OCI-LY7 (cell line): ENCODE results near the gene ADGRL2. TPM values are rescaled to one million over a fixed set of nuclear protein-coding genes. Genes with fewer than 3 reads are reported as not detected.

ENCODE experiments used
- BruUV-seq: library from RNA; stranded (reverse); fragments of 400-500 nt; replicated peaks from 2 replicates; lab custom pipeline; 2021; lab: Mats Ljungman, UMichigan
- CTCF ChIA-PET: fragments of 300-600 bp; sonication (Branson Sonifier 250); formaldehyde crosslinking; loops from one replicate; lab custom pipeline; 2022; ENCODE audit warnings: antibody characterized with exemption; ENCODE audit not compliant: unreplicated experiment; lab: Charles Lee
- POLR2A ChIA-PET: fragments of 300-600 bp; sonication (Branson Sonifier 250); formaldehyde crosslinking; loops from one replicate; lab custom pipeline; 2022; ENCODE audit warnings: antibody characterized with exemption; lab: Charles Lee
- DNase-seq: peaks from one replicate; pipeline ENCODE4 v3.0.0-alpha.2; 2015; ENCODE audit warnings: low spot score
- H2AFZ ChIP-seq: fragments of 200-600 bp; sonication (generic), shearing (Covaris generic); 2 replicates; pipeline ENCODE4 v1.6.1; 2014; ENCODE audit warnings: mild to moderate bottlenecking, antibody characterized with exemption, low read length, moderate library complexity
- H3K27ac ChIP-seq: fragments of 200-600 bp; sonication (generic); 2 replicates; pipeline ENCODE4 v1.5.1; 2014; ENCODE audit warnings: mixed run types, low read depth, mild to moderate bottlenecking, moderate library complexity, low read length, inconsistent platforms; ENCODE audit not compliant: poor library complexity, severe bottlenecking
- H3K36me3 ChIP-seq: fragments of 200-600 bp; sonication (generic); 2 replicates; pipeline ENCODE4 v1.6.1; 2014; ENCODE audit warnings: mild to moderate bottlenecking, antibody characterized with exemption, low read length, moderate library complexity, mixed read lengths; ENCODE audit not compliant: insufficient read depth
- H3K4me1 ChIP-seq: fragments of 200-600 bp; sonication (generic); 2 replicates; pipeline ENCODE4 v1.5.1; 2014; ENCODE audit warnings: mild to moderate bottlenecking, low read length; ENCODE audit not compliant: insufficient read depth, poor library complexity, severe bottlenecking
- H3K4me2 ChIP-seq: fragments of 200-600 bp; sonication (generic); 2 replicates; pipeline ENCODE4 v1.6.1; 2014; ENCODE audit warnings: mild to moderate bottlenecking, low read length
- H3K4me3 ChIP-seq: fragments of 200-600 bp; sonication (generic); 2 replicates; pipeline ENCODE4 v1.5.1; 2014; ENCODE audit warnings: mild to moderate bottlenecking, low read depth, low read length; ENCODE audit not compliant: poor library complexity, severe bottlenecking
- H3K79me2 ChIP-seq: fragments of 200-600 bp; sonication (generic); 2 replicates; pipeline ENCODE4 v1.6.1; 2016; ENCODE audit warnings: low read depth, mild to moderate bottlenecking, low read length, moderate library complexity, mixed read lengths; ENCODE audit not compliant: insufficient read depth
- H3K9me2 ChIP-seq: fragments of 200-600 bp; sonication (generic); 2 replicates; pipeline ENCODE4 v1.6.1; 2016; ENCODE audit warnings: mild to moderate bottlenecking, low read length, mixed read lengths; ENCODE audit not compliant: insufficient read depth
- H3K9me3 ChIP-seq: fragments of 200-600 bp; sonication (generic); 2 replicates; pipeline ENCODE4 v1.6.1; 2014; ENCODE audit warnings: mild to moderate bottlenecking, mixed run types, low read length, mixed read lengths
- H4K20me1 ChIP-seq: fragments of 200-600 bp; sonication (generic); 2 replicates; pipeline ENCODE4 v1.6.1; 2014; ENCODE audit warnings: mild to moderate bottlenecking, antibody characterized with exemption, low read length, moderate library complexity, mixed read lengths; ENCODE audit not compliant: insufficient read depth
- EZH2phosphoT487 ChIP-seq: fragments of 200-600 bp; sonication (generic); IDR thresholded peaks from 2 replicates; pipeline ENCODE4 v1.6.1; 2018; ENCODE audit warnings: low read depth, borderline replicate concordance, mild to moderate bottlenecking, mixed run types, antibody characterized with exemption, low read length, moderate library complexity, mixed read lengths
- intact Hi-C: fragments of 100-400 bp; cut with micrococcal nuclease; formaldehyde crosslinking; loops from one replicate; pipeline ENCODE4 v1.10.0; 2022; ENCODE audit not compliant: unreplicated experiment
- total RNA-seq, 2 experiments: library from RNA; depleted of rRNA in 1 of 2; stranded (reverse); fragments of >200 nt in 1 of 2; shearing (Covaris generic) in 1 of 2; gene quantifications; 2 replicates each; pipeline ENCODE4 v1.2.3, GENCODE V29; 2014 to 2022
- TF ChIP-seq, protein P1 (sequence below): fragments of 200-600 bp; sonication (generic); conservative IDR thresholded peaks from 2 replicates; pipeline ENCODE4 v1.5.1; 2014; ENCODE audit warnings: mild to moderate bottlenecking, antibody characterized with exemption, low read length, moderate library complexity, mixed read lengths

Gene ADGRL2
- total RNA-seq, 2 experiments from 2014 or later: not detected

DNA sequence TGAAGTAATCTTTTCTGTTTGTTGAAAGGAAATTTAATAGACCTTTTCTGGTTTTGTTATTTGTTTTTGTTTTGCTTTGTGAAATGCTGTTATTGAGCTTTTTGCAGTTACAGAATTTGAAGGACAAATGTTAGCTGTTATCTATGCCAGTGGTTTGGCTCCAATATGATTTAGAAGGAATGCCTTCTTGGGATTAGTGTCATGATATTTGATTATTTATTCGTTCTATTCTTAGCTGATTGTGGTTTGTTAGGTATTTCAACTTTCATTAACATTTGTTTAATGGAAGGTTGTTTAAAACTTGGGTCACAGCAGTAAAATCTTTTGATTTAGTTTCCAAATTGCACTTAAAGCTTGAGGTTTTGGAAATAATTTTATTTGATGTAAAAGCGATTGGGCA lies 33.5 kb downstream of the ADGRL2 start:
- intact Hi-C loops: no loop called here
- Histone ChIP-seq H3K4me3 (no peak overlapping the region), H4K20me1 (no peaks in the 10 kb centered on the region), H3K4me1 (no peaks in the 10 kb centered on the region), H3K27ac (no peak overlapping the region), H3K9me3 (no peaks in the 10 kb centered on the region), H3K36me3 (no peaks in the 10 kb centered on the region), H3K4me2 (no peak overlapping the region), H2AFZ (no peak overlapping the region), H3K9me2 (no peaks in the 10 kb centered on the region), H3K79me2 (no peaks in the 10 kb centered on the region)
- no peak for TF ChIP-seq EZH2phosphoT487
- TF ChIP-seq, protein P1, sequence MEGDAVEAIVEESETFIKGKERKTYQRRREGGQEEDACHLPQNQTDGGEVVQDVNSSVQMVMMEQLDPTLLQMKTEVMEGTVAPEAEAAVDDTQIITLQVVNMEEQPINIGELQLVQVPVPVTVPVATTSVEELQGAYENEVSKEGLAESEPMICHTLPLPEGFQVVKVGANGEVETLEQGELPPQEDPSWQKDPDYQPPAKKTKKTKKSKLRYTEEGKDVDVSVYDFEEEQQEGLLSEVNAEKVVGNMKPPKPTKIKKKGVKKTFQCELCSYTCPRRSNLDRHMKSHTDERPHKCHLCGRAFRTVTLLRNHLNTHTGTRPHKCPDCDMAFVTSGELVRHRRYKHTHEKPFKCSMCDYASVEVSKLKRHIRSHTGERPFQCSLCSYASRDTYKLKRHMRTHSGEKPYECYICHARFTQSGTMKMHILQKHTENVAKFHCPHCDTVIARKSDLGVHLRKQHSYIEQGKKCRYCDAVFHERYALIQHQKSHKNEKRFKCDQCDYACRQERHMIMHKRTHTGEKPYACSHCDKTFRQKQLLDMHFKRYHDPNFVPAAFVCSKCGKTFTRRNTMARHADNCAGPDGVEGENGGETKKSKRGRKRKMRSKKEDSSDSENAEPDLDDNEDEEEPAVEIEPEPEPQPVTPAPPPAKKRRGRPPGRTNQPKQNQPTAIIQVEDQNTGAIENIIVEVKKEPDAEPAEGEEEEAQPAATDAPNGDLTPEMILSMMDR: no peak
- CTCF ChIA-PET: no interaction called here
- no peak for DNase-seq
- no TSS peak for BruUV-seq
- POLR2A ChIA-PET: interaction anchor here (0.7 to 1.6 kb wide), 6 partner anchors 8 to 118 kb away, joined by 3 to 5 read pairs (median 4); no protein-coding TSS in a partner anchor

DNA sequence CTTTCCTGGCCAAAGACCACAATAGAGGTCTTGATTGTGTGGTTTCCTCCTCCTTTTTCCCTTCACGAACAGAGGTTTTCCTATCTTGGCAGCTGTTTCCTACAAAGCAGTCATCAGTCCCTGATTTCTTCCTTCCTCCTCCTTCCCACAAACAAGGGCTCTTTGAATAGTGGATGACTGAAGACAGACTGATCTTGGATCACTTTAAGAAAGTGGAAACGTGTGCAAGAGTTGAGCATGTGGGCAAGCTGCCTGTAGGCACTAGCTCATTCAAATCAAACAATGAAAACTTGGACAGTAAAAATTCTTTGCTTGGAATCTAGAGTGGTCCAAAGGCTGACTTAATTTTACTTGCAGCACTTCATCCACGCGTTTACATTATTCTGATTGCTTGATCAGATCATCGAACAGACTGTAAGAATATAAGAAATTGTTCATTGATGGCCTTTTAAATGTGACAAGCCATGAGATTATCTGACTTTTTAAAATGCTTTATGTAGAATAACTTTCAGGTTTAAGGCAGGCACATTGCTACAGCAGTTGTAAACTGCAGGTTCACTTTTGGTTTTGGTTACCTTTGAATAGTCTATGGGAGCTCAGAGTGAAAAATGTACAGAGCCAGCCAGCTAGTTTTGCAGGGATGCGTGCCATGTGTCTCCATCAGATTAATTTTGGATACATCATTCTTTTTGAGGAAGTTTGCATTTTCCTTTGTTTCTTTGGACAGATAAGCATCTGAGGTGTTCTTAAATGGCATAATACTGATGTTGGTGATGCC lies 34.4 kb downstream of the ADGRL2 start:
- H2AFZ ChIP-seq: no peak overlapping the region
- no peaks in the 10 kb centered on the region for H3K36me3 ChIP-seq
- no peak for DNase-seq
- H3K4me2 ChIP-seq: no peak overlapping the region
- H3K4me3 ChIP-seq: no peak overlapping the region
- H3K4me1 ChIP-seq: no peaks in the 10 kb centered on the region
- H3K27ac ChIP-seq: no peak overlapping the region
- ChIA-PET POLR2A (interaction anchor here (0.8 to 1.6 kb wide), 4 partner anchors 8 to 191 kb away, joined by 3 to 5 read pairs (median 4); no protein-coding TSS in a partner anchor), CTCF (no interaction called here)
- H3K9me2 ChIP-seq: no peaks in the 10 kb centered on the region
- no peaks in the 10 kb centered on the region for H4K20me1 ChIP-seq
- intact Hi-C loops: no loop called here
- no TSS peak for BruUV-seq
- TF ChIP-seq EZH2phosphoT487: no peak
- TF ChIP-seq, protein P1: no peak
- no peaks in the 10 kb centered on the region for H3K79me2 ChIP-seq
- no peaks in the 10 kb centered on the region for H3K9me3 ChIP-seq
